ENCODE data around the gene NTSR1.

DNA sequence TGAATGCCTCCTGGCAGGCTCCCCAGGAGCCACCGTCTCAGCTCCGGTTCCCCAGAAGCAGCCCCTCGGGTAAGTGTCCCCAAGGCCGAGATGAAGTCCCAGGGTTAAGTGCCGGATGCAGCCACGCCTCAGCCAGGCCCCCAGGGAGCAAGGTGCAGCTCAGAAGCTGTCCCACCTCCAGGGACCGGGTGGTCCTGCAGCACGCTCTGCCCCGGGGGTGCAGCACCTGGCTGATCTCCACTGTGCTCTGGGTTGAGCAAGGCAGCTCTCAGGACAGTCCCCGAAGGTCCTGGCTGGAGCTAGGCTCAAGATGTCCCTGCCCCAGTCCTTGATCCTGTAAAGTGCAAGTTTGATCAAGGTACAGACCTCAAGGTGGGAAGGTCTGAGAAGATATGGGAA is 15.1 kb upstream of the NTSR1 start:
- TF ChIP-seq, protein P1, sequence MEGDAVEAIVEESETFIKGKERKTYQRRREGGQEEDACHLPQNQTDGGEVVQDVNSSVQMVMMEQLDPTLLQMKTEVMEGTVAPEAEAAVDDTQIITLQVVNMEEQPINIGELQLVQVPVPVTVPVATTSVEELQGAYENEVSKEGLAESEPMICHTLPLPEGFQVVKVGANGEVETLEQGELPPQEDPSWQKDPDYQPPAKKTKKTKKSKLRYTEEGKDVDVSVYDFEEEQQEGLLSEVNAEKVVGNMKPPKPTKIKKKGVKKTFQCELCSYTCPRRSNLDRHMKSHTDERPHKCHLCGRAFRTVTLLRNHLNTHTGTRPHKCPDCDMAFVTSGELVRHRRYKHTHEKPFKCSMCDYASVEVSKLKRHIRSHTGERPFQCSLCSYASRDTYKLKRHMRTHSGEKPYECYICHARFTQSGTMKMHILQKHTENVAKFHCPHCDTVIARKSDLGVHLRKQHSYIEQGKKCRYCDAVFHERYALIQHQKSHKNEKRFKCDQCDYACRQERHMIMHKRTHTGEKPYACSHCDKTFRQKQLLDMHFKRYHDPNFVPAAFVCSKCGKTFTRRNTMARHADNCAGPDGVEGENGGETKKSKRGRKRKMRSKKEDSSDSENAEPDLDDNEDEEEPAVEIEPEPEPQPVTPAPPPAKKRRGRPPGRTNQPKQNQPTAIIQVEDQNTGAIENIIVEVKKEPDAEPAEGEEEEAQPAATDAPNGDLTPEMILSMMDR (IDR thresholded peaks at IDR 0.05), result no peak
- TF ChIP-seq POLR2A (IDR thresholded peaks at IDR 0.05), result no peak

Measured in right lobe of liver (tissue), 4 donors.